PC-9 (cell line): ENCODE data around the gene FOXO3.

ENCODE experiments used
- EZH2 ChIP-seq: fragments of 200-600 bp; sonication (generic); IDR thresholded peaks from 2 replicates; pipeline ENCODE4 v1.8.0; 2017; ENCODE audit warnings: antibody characterized with exemption, low read depth
- TF ChIP-seq, protein P1 (sequence below): fragments of 200-600 bp; sonication (generic); conservative IDR thresholded peaks from 2 replicates; pipeline ENCODE4 v1.6.1; 2017; ENCODE audit warnings: mixed run types, antibody characterized with exemption, mild to moderate bottlenecking, moderate library complexity

GRCh38 chr6:108686896-108687295, 126.2 kb downstream of the FOXO3 start:
- no peak for TF ChIP-seq EZH2
- TF ChIP-seq, protein P1, sequence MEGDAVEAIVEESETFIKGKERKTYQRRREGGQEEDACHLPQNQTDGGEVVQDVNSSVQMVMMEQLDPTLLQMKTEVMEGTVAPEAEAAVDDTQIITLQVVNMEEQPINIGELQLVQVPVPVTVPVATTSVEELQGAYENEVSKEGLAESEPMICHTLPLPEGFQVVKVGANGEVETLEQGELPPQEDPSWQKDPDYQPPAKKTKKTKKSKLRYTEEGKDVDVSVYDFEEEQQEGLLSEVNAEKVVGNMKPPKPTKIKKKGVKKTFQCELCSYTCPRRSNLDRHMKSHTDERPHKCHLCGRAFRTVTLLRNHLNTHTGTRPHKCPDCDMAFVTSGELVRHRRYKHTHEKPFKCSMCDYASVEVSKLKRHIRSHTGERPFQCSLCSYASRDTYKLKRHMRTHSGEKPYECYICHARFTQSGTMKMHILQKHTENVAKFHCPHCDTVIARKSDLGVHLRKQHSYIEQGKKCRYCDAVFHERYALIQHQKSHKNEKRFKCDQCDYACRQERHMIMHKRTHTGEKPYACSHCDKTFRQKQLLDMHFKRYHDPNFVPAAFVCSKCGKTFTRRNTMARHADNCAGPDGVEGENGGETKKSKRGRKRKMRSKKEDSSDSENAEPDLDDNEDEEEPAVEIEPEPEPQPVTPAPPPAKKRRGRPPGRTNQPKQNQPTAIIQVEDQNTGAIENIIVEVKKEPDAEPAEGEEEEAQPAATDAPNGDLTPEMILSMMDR, result no peak
